ENCODE data around the gene PLCB3. TPM values are rescaled to one million over a fixed set of nuclear protein-coding genes. Genes with fewer than 3 reads are reported as not detected.

PLCB3 gene
- total and polyA plus RNA-seq, 10 of the 15 experiments (the other 5 are each of a cell fraction or from before 2014, with no cell fraction given), result 0.03 to 10.3 (median 3.3) TPM

GRCh38 chr11:64208796-64209562, 42.4 kb upstream of the PLCB3 start:
- ATAC-seq, result no peak
- ChIA-PET CTCF (interaction anchor here (0.6 to 9.7 kb wide), 6 partner anchors 8 to 94 kb away, joined by 3 to 238 read pairs (median 5); partner anchors contain the start of genes CATSPERZ, ESRRA, NUDT22 and TRPT1), RAD21 (ENCODE audit: unreplicated experiment) (interaction anchor here (3.4 to 6.6 kb wide), 2 partner anchors 17 to 94 kb away, joined by 34 to 125 read pairs; partner anchors contain the start of genes CATSPERZ, ESRRA, NUDT22 and TRPT1), SMC1A (ENCODE audit: uncharacterized antibody, unreplicated experiment) (interaction anchor here (1.6 to 5.5 kb wide), 5 partner anchors 12 to 109 kb away, joined by 3 to 56 read pairs (median 32); partner anchors contain the start of genes FKBP2, NUDT22, PRDX5 and TRMT112), POLR2A (interaction anchor here (1.1 to 5.2 kb wide), 6 partner anchors 11 to 42 kb away, joined by 3 to 85 read pairs (median 8); partner anchors contain the start of genes NUDT22, PLCB3, PPP1R14B and TRPT1)
- Histone ChIP-seq H3K4me3 (peak overlapping the region; percentile 74; the same call in 1 of the 2 replicates), H3K9me3 (replicated peaks; ENCODE audit: control insufficient read depth, insufficient read depth, low read length) (no peaks in the 10 kb centered on the region), H3K79me2 (ENCODE audit: control insufficient read depth, insufficient read depth, low read length) (peaks cover 39% of the 10 kb centered on the region), H3K27ac (ENCODE audit: control insufficient read depth, insufficient read depth) (peak overlapping the region; percentile 98), H3K9ac (ENCODE audit: control insufficient read depth, insufficient read depth, low read length) (no peak overlapping the region), H4K20me1 (ENCODE audit: control insufficient read depth, insufficient read depth) (no peaks in the 10 kb centered on the region), H3K4me2 (ENCODE audit: control insufficient read depth, insufficient read depth) (peak overlapping the region; percentile 76), H3K27me3 (replicated peaks in 1 of 2; ENCODE audit: control insufficient read depth in 2 of 2, insufficient read depth in 2 of 2, low read length in 1 of 2) (no peaks in the 10 kb centered on the region), H2AFZ (ENCODE audit: control insufficient read depth, low read depth, low read length) (no peak overlapping the region), H3K36me3 (ENCODE audit: control insufficient read depth in 2 of 2, insufficient read depth in 2 of 2, low read length in 1 of 2) (peaks cover 18 to 24% of the 10 kb centered on the region in 2 experiments; a peak in 3 of 4 replicates), H3K4me1 (ENCODE audit: control insufficient read depth, insufficient read depth, low read length) (peaks cover 26% of the 10 kb centered on the region)
- in situ Hi-C loops (cut with MboI), result no loop called here
- TF ChIP-seq POLR2A (IDR thresholded peaks at IDR 0.05; ENCODE audit: low read depth, low read length), result 0 out of 2 replicates have a peak, but pooled peaks have one; percentile 24
- TF ChIP-seq SMAD5 (IDR thresholded peaks at IDR 0.05; ENCODE audit: low read depth), result 0 out of 2 replicates have a peak, but pooled peaks have one; percentile 26
- TF ChIP-seq HDAC2 (IDR thresholded peaks at IDR 0.05), result no peak
- TF ChIP-seq TARDBP (IDR thresholded peaks at IDR 0.05; ENCODE audit: borderline replicate concordance), result no peak
- TF ChIP-seq SREBF1 (IDR thresholded peaks at IDR 0.05; ENCODE audit: low read length), result no peak
- BruUV-seq (replicated peaks), result no TSS peak
- intact Hi-C loops (cut with micrococcal nuclease; ENCODE audit: unreplicated experiment), result no loop called here
- no peak for DNase-seq (ENCODE audit: low read depth, low spot score)
- 81% methylated on average over 18 of the region's 18 CpGs for WGBS (ENCODE audit: insufficient coverage, insufficient replicate concordance, low lambda C conversion rate, missing lambda C conversion rate)
- FAIRE-seq, result no peak

DNA sequence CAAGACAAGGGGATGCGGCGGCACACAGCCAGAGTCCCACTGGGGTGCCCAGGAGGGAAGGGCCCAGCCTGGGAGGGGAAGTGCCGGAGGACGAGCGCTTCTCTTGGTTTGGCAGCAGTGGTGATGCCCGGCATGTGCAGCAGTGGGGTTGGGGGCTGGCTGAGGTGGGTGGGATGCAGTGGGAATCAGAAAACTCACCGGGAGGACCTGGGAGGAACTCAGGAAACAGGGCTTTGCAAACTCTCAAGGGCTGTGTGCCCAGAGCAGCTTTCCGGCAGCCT, 41.8 kb upstream of the PLCB3 start:
- DNase-seq (ENCODE audit: low read depth, low spot score), result no peak

More for the DNA sequence above, 41.8 kb upstream of the PLCB3 start:
- peaks cover 39% of the 10 kb centered on the region for H3K79me2 ChIP-seq (ENCODE audit: control insufficient read depth, insufficient read depth, low read length)
- peaks cover 18 to 22% of the 10 kb centered on the region in 2 experiments; a peak in 3 of 4 replicates for H3K36me3 ChIP-seq (ENCODE audit: control insufficient read depth in 2 of 2, insufficient read depth in 2 of 2, low read length in 1 of 2)
- peaks cover 22% of the 10 kb centered on the region for H3K4me1 ChIP-seq (ENCODE audit: control insufficient read depth, insufficient read depth, low read length)
- no peaks in the 10 kb centered on the region for H3K9me3 ChIP-seq (replicated peaks; ENCODE audit: control insufficient read depth, insufficient read depth, low read length)
- BruUV-seq (replicated peaks), result no TSS peak
- CTCF ChIA-PET, result interaction anchor here (9.7 kb wide), 1 partner anchor 93 kb away, joined by 238 read pairs; the partner anchor contains the start of genes CATSPERZ and ESRRA
- in situ Hi-C loops (cut with MboI) (no loop called here), intact Hi-C loops (cut with micrococcal nuclease; ENCODE audit: unreplicated experiment) (no loop called here)
- RAD21 ChIA-PET (ENCODE audit: unreplicated experiment), result interaction anchor here (6.6 kb wide), 1 partner anchor 93 kb away, joined by 125 read pairs; the partner anchor contains the start of genes CATSPERZ and ESRRA
- WGBS (ENCODE audit: insufficient coverage, insufficient replicate concordance, low lambda C conversion rate, missing lambda C conversion rate), result 88% methylated on average over 7 of the region's 8 CpGs
- no peak overlapping the region for H3K4me3 ChIP-seq
- H3K27ac ChIP-seq (ENCODE audit: control insufficient read depth, insufficient read depth), result no peak overlapping the region
- H3K27me3 ChIP-seq (replicated peaks in 1 of 2; ENCODE audit: control insufficient read depth in 2 of 2, insufficient read depth in 2 of 2, low read length in 1 of 2), result no peaks in the 10 kb centered on the region
- no peak overlapping the region for H2AFZ ChIP-seq (ENCODE audit: control insufficient read depth, low read depth, low read length)
- POLR2A ChIA-PET, result interaction anchor here (1.1 to 1.6 kb wide), 4 partner anchors 10 to 29 kb away, joined by 3 to 5 read pairs (median 3); no protein-coding TSS in a partner anchor
- peak overlapping the region; percentile 76; the same call in 1 of the 2 replicates for H3K4me2 ChIP-seq (ENCODE audit: control insufficient read depth, insufficient read depth)
- SMC1A ChIA-PET (ENCODE audit: uncharacterized antibody, unreplicated experiment), result interaction anchor here (5.5 kb wide), 1 partner anchor 16 kb away, joined by 56 read pairs; the partner anchor contains the start of genes NUDT22 and TRPT1
- ATAC-seq (no peak), FAIRE-seq (no peak)
- TF ChIP-seq CHD4 (IDR thresholded peaks at IDR 0.05) (no peak), NBN (IDR thresholded peaks at IDR 0.05) (no peak), SPI1 (IDR thresholded peaks at IDR 0.05; ENCODE audit: borderline replicate concordance, insufficient read depth, low read depth, low read length) (no peak)
- no peaks in the 10 kb centered on the region for H4K20me1 ChIP-seq (ENCODE audit: control insufficient read depth, insufficient read depth)
- no peak overlapping the region for H3K9ac ChIP-seq (ENCODE audit: control insufficient read depth, insufficient read depth, low read length)
